ENCODE results near the gene TMED9.
"Not testable (repeated sequence)": the region's sequence is repeated elsewhere in the genome, so short reads cannot be mapped to it uniquely, and the experiment has no call there.

Gene TMED9

GRCh38 chr5:177610131-177610769, 18.2 kb downstream of the TMED9 start:
- no peak for DNase-seq (ENCODE audit: low read depth, low spot score)
- Histone ChIP-seq H3K9ac (ENCODE audit: insufficient read length, low read depth) (no peak overlapping the region), H3K27me3 (ENCODE audit: insufficient read depth, insufficient read length) (no peaks in the 10 kb centered on the region), H3K4me3 (ENCODE audit: insufficient read length, low read depth) (no peak overlapping the region), H3K4me1 (ENCODE audit: insufficient read depth, insufficient read length) (peaks cover 9% of the 10 kb centered on the region), H3K36me3 (ENCODE audit: insufficient read depth, insufficient read length, low read length) (peaks cover 50% of the 10 kb centered on the region), H3K9me3 (ENCODE audit: insufficient read depth, low read length) (no peaks in the 10 kb centered on the region)
- no peak for TF ChIP-seq ZNF274 (IDR thresholded peaks at IDR 0.05; ENCODE audit: low read depth, low read length)
- TF ChIP-seq YY1 (IDR thresholded peaks at IDR 0.05; ENCODE audit: insufficient read depth, insufficient read length): no peak
- no peak for TF ChIP-seq SUZ12 (IDR thresholded peaks at IDR 0.05; ENCODE audit: extremely low read depth, insufficient read depth, insufficient read length)

GRCh38 chr5:177610770-177611445, 18.9 kb downstream of the TMED9 start:
- Histone ChIP-seq H3K27me3 (ENCODE audit: insufficient read depth, insufficient read length) (no peaks in the 10 kb centered on the region), H3K4me1 (ENCODE audit: insufficient read depth, insufficient read length) (peaks cover 9% of the 10 kb centered on the region), H3K36me3 (ENCODE audit: insufficient read depth, insufficient read length, low read length) (peaks cover 44% of the 10 kb centered on the region), H3K9ac (ENCODE audit: insufficient read length, low read depth) (no peak overlapping the region), H3K9me3 (ENCODE audit: insufficient read depth, low read length) (no peaks in the 10 kb centered on the region), H3K4me3 (ENCODE audit: insufficient read length, low read depth) (no peak overlapping the region)
- no peak for DNase-seq (ENCODE audit: low read depth, low spot score)
- TF ChIP-seq ZNF274 (IDR thresholded peaks at IDR 0.05; ENCODE audit: low read depth, low read length) (no peak), YY1 (IDR thresholded peaks at IDR 0.05; ENCODE audit: insufficient read depth, insufficient read length) (no peak), SUZ12 (IDR thresholded peaks at IDR 0.05; ENCODE audit: extremely low read depth, insufficient read depth, insufficient read length) (no peak)

- Histone ChIP-seq H3K9ac (ENCODE audit: insufficient read length, low read depth) (no peak overlapping the region), H3K36me3 (ENCODE audit: insufficient read depth, insufficient read length, low read length) (peaks cover 40% of the 10 kb centered on the region), H3K9me3 (ENCODE audit: insufficient read depth, low read length) (no peaks in the 10 kb centered on the region), H3K4me3 (ENCODE audit: insufficient read length, low read depth) (no peak overlapping the region), H3K27me3 (ENCODE audit: insufficient read depth, insufficient read length) (no peaks in the 10 kb centered on the region), H3K4me1 (ENCODE audit: insufficient read depth, insufficient read length) (peaks cover 9% of the 10 kb centered on the region)
- TF ChIP-seq SUZ12 (IDR thresholded peaks at IDR 0.05; ENCODE audit: extremely low read depth, insufficient read depth, insufficient read length) (no peak), YY1 (IDR thresholded peaks at IDR 0.05; ENCODE audit: insufficient read depth, insufficient read length) (no peak), ZNF274 (IDR thresholded peaks at IDR 0.05; ENCODE audit: low read depth, low read length) (no peak)
- DNase-seq (ENCODE audit: low read depth, low spot score): no peak
Observed at GRCh38 chr5:177611446-177612214, 19.6 kb downstream of the TMED9 start.

GRCh38 chr5:177612215-177612673, 20.2 kb downstream of the TMED9 start:
- Histone ChIP-seq H3K27me3 (ENCODE audit: insufficient read depth, insufficient read length) (no peaks in the 10 kb centered on the region), H3K36me3 (ENCODE audit: insufficient read depth, insufficient read length, low read length) (peaks cover 39% of the 10 kb centered on the region), H3K4me3 (ENCODE audit: insufficient read length, low read depth) (no peak overlapping the region), H3K4me1 (ENCODE audit: insufficient read depth, insufficient read length) (peaks cover 5% of the 10 kb centered on the region), H3K9ac (ENCODE audit: insufficient read length, low read depth) (peak overlapping the region; percentile 17), H3K9me3 (ENCODE audit: insufficient read depth, low read length) (no peaks in the 10 kb centered on the region)
- TF ChIP-seq YY1 (IDR thresholded peaks at IDR 0.05; ENCODE audit: insufficient read depth, insufficient read length): no peak
- no peak for TF ChIP-seq ZNF274 (IDR thresholded peaks at IDR 0.05; ENCODE audit: low read depth, low read length)
- TF ChIP-seq SUZ12 (IDR thresholded peaks at IDR 0.05; ENCODE audit: extremely low read depth, insufficient read depth, insufficient read length): no peak
- DNase-seq (ENCODE audit: low read depth, low spot score): no peak

- peaks cover 24% of the 10 kb centered on the region for H3K36me3 ChIP-seq (ENCODE audit: insufficient read depth, insufficient read length, low read length)
Observed at GRCh38 chr5:177620560-177620959, 28.6 kb downstream of the TMED9 start.

GRCh38 chr5:177624172-177624571, 32.2 kb downstream of the TMED9 start:
- DNase-seq (ENCODE audit: low read depth, low spot score); H3K36me3 ChIP-seq (ENCODE audit: insufficient read depth, insufficient read length, low read length); H3K4me3 ChIP-seq (ENCODE audit: insufficient read length, low read depth); H3K9me3 ChIP-seq (ENCODE audit: insufficient read depth, low read length); H3K4me1 ChIP-seq (ENCODE audit: insufficient read depth, insufficient read length); H3K9ac ChIP-seq (ENCODE audit: insufficient read length, low read depth); H3K27me3 ChIP-seq (ENCODE audit: insufficient read depth, insufficient read length): not testable (repeated sequence)

More at GRCh38 chr5:177620560-177620959, 28.6 kb downstream of the TMED9 start:
- Histone ChIP-seq H3K27me3 (ENCODE audit: insufficient read depth, insufficient read length) (no peaks in the 10 kb centered on the region), H3K4me3 (ENCODE audit: insufficient read length, low read depth) (no peak overlapping the region), H3K4me1 (ENCODE audit: insufficient read depth, insufficient read length) (no peaks in the 10 kb centered on the region), H3K9me3 (ENCODE audit: insufficient read depth, low read length) (no peaks in the 10 kb centered on the region), H3K9ac (ENCODE audit: insufficient read length, low read depth) (no peak overlapping the region)
- DNase-seq (ENCODE audit: low read depth, low spot score): no peak
- TF ChIP-seq ZNF274 (IDR thresholded peaks at IDR 0.05; ENCODE audit: low read depth, low read length) (no peak), YY1 (IDR thresholded peaks at IDR 0.05; ENCODE audit: insufficient read depth, insufficient read length) (no peak), SUZ12 (IDR thresholded peaks at IDR 0.05; ENCODE audit: extremely low read depth, insufficient read depth, insufficient read length) (no peak)

- H3K27me3 ChIP-seq (ENCODE audit: insufficient read depth, insufficient read length); H3K4me1 ChIP-seq (ENCODE audit: insufficient read depth, insufficient read length); H3K36me3 ChIP-seq (ENCODE audit: insufficient read depth, insufficient read length, low read length); H3K4me3 ChIP-seq (ENCODE audit: insufficient read length, low read depth); DNase-seq (ENCODE audit: low read depth, low spot score); H3K9me3 ChIP-seq (ENCODE audit: insufficient read depth, low read length); H3K9ac ChIP-seq (ENCODE audit: insufficient read length, low read depth): not testable (repeated sequence)
Observed at GRCh38 chr5:177630186-177630585, 38.2 kb downstream of the TMED9 start.

- not testable (repeated sequence) for H3K36me3 ChIP-seq (ENCODE audit: insufficient read depth, insufficient read length, low read length); H3K27me3 ChIP-seq (ENCODE audit: insufficient read depth, insufficient read length); H3K4me3 ChIP-seq (ENCODE audit: insufficient read length, low read depth); DNase-seq (ENCODE audit: low read depth, low spot score); H3K4me1 ChIP-seq (ENCODE audit: insufficient read depth, insufficient read length); H3K9me3 ChIP-seq (ENCODE audit: insufficient read depth, low read length); H3K9ac ChIP-seq (ENCODE audit: insufficient read length, low read depth)
Observed at GRCh38 chr5:177634912-177635311, 42.9 kb downstream of the TMED9 start.

- not testable (repeated sequence) for H3K9me3 ChIP-seq (ENCODE audit: insufficient read depth, low read length); H3K9ac ChIP-seq (ENCODE audit: insufficient read length, low read depth); H3K4me1 ChIP-seq (ENCODE audit: insufficient read depth, insufficient read length); DNase-seq (ENCODE audit: low read depth, low spot score); H3K4me3 ChIP-seq (ENCODE audit: insufficient read length, low read depth); H3K36me3 ChIP-seq (ENCODE audit: insufficient read depth, insufficient read length, low read length); H3K27me3 ChIP-seq (ENCODE audit: insufficient read depth, insufficient read length)
Observed at GRCh38 chr5:177645462-177645861, 53.5 kb downstream of the TMED9 start.
